Fibroblast of lung (primary cell): ENCODE measurements around the gene MAMLD1.

ENCODE experiments used
- EZH2 ChIP-seq: IDR thresholded peaks from 2 replicates; pipeline ENCODE4 v1.5.1; 2012; ENCODE audit warnings: low read length, control low read depth, mild to moderate bottlenecking; ENCODE audit errors: missing control alignments
- TF ChIP-seq, protein P1 (sequence below), 2 donors: IDR thresholded peaks in 1 of 2; conservative IDR thresholded peaks in 1 of 2; 1 replicate in 1 of 2; 2 replicates in 1 of 2; pipeline ENCODE4 v1.5.1; 2011 to 2012; ENCODE audit warnings: low read length in 2 of 2, control low read depth in 1 of 2, inconsistent platforms in 1 of 2, low read depth in 1 of 2, mild to moderate bottlenecking in 1 of 2

DNA sequence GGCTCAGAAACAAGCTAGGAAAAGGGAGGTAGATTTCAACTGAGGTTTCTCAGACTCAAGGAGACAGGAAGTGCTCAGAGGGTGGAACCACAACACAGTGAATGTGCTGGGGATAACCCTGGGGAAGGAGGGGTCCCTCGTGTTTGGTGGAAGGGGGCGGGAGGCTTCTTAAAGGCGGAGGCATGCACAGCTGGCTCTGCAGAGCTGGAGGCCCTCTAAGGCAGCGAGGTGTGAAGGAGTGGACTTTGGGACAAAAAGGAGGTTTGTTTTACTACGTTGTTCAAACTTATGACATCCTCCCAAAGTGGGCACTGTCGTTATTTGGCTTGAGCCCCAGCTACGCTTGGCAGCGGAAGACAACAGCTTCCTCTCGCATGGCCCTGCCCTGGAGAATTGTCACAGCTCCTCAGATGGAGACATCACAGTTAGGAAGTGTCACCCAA is 183.6 kb downstream of the MAMLD1 start:
- TF ChIP-seq, protein P1, sequence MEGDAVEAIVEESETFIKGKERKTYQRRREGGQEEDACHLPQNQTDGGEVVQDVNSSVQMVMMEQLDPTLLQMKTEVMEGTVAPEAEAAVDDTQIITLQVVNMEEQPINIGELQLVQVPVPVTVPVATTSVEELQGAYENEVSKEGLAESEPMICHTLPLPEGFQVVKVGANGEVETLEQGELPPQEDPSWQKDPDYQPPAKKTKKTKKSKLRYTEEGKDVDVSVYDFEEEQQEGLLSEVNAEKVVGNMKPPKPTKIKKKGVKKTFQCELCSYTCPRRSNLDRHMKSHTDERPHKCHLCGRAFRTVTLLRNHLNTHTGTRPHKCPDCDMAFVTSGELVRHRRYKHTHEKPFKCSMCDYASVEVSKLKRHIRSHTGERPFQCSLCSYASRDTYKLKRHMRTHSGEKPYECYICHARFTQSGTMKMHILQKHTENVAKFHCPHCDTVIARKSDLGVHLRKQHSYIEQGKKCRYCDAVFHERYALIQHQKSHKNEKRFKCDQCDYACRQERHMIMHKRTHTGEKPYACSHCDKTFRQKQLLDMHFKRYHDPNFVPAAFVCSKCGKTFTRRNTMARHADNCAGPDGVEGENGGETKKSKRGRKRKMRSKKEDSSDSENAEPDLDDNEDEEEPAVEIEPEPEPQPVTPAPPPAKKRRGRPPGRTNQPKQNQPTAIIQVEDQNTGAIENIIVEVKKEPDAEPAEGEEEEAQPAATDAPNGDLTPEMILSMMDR (conservative IDR thresholded peaks at IDR 0.05 in 1 of 2, IDR thresholded peaks at IDR 0.05 in 1 of 2; ENCODE audit: low read depth in 1 of 2, low read length in 2 of 2): no peak
- TF ChIP-seq EZH2: no peak
